ENCODE data around the gene OR7C2.
"Not testable (repeated sequence)": the region's sequence is repeated elsewhere in the genome, so short reads cannot be mapped to it uniquely, and the experiment has no call there.

Gene OR7C2

GRCh38 chr19:14941189-14941588 lies at the start of gene OR7C2:
Gene OR7C2 (plus strand): TSS chr19:14941489. CDS start chr19:14941489, 0 bp downstream.
- DNase-seq (ENCODE audit: low read depth in 1 of 2, low spot score in 1 of 2): no peak

GRCh38 chr19:14901675-14902260 lies 39.5 kb upstream of the OR7C2 start:
- no peak for DNase-seq (ENCODE audit: low read depth in 1 of 2, low spot score in 1 of 2)

GRCh38 chr19:14906711-14907110 lies 34.6 kb upstream of the OR7C2 start:
- no peak for DNase-seq (ENCODE audit: low read depth in 1 of 2, low spot score in 1 of 2)

GRCh38 chr19:14915116-14915515 lies 26.2 kb upstream of the OR7C2 start:
- no peak for DNase-seq (ENCODE audit: low read depth in 1 of 2, low spot score in 1 of 2)

GRCh38 chr19:14916848-14917247 lies 24.4 kb upstream of the OR7C2 start:
- no peak for DNase-seq (ENCODE audit: low read depth in 1 of 2, low spot score in 1 of 2)

GRCh38 chr19:14933506-14933905 lies 7.8 kb upstream of the OR7C2 start:
- DNase-seq (ENCODE audit: low read depth in 1 of 2, low spot score in 1 of 2): no peak

GRCh38 chr19:14940266-14940665 lies 1.0 kb upstream of the OR7C2 start:
- DNase-seq (ENCODE audit: low read depth in 1 of 2, low spot score in 1 of 2): no peak

- DNase-seq (ENCODE audit: low read depth in 1 of 2, low spot score in 1 of 2): no peak
Observed at GRCh38 chr19:14943601-14944000, 2.3 kb downstream of the OR7C2 start.

- no peak for DNase-seq (ENCODE audit: low read depth in 1 of 2, low spot score in 1 of 2)
Observed at GRCh38 chr19:14944456-14944855, 3.2 kb downstream of the OR7C2 start.

GRCh38 chr19:14949413-14949812 lies 8.1 kb downstream of the OR7C2 start:
- not testable (repeated sequence) for DNase-seq (ENCODE audit: low read depth in 1 of 2, low spot score in 1 of 2)

- DNase-seq (ENCODE audit: low read depth in 1 of 2, low spot score in 1 of 2): no peak
Observed at GRCh38 chr19:14949876-14950275, 8.6 kb downstream of the OR7C2 start.

GRCh38 chr19:14950421-14950820 lies 9.1 kb downstream of the OR7C2 start:
- no peak for DNase-seq (ENCODE audit: low read depth in 1 of 2, low spot score in 1 of 2)

- no peak for DNase-seq (ENCODE audit: low read depth in 1 of 2, low spot score in 1 of 2)
Observed at GRCh38 chr19:14952767-14953166, 11.5 kb downstream of the OR7C2 start.

- DNase-seq (ENCODE audit: low read depth in 1 of 2, low spot score in 1 of 2): no peak
Observed at GRCh38 chr19:14954071-14954655, 12.9 kb downstream of the OR7C2 start.

GRCh38 chr19:14957464-14957863 lies 16.2 kb downstream of the OR7C2 start:
- DNase-seq (ENCODE audit: low read depth in 1 of 2, low spot score in 1 of 2): no peak

GRCh38 chr19:14959263-14959662 lies 18.0 kb downstream of the OR7C2 start:
- DNase-seq (ENCODE audit: low read depth in 1 of 2, low spot score in 1 of 2): no peak

GRCh38 chr19:14961956-14962685 lies 20.8 kb downstream of the OR7C2 start:
- DNase-seq (ENCODE audit: low read depth in 1 of 2, low spot score in 1 of 2): no peak

- no peak for DNase-seq (ENCODE audit: low read depth in 1 of 2, low spot score in 1 of 2)
Observed at GRCh38 chr19:14968247-14968646, 27.0 kb downstream of the OR7C2 start.

- DNase-seq (ENCODE audit: low read depth in 1 of 2, low spot score in 1 of 2): no peak
Observed at GRCh38 chr19:14971474-14971873, 30.2 kb downstream of the OR7C2 start.

- no peak for DNase-seq (ENCODE audit: low read depth in 1 of 2, low spot score in 1 of 2)
Observed at GRCh38 chr19:14972676-14973075, 31.4 kb downstream of the OR7C2 start.

- DNase-seq (ENCODE audit: low read depth in 1 of 2, low spot score in 1 of 2): no peak
Observed at GRCh38 chr19:14974488-14974887, 33.2 kb downstream of the OR7C2 start.

GRCh38 chr19:14977128-14977527 lies 35.8 kb downstream of the OR7C2 start:
- DNase-seq (ENCODE audit: low read depth in 1 of 2, low spot score in 1 of 2): no peak
